Keratinocyte (primary cell): ENCODE measurements around the gene ASS1.

Experiments used
- CTCF ChIP-seq, 3 experiments: IDR thresholded peaks in 1 of 3; conservative IDR thresholded peaks in 1 of 3; optimal IDR thresholded peaks in 1 of 3; 2 replicates in 2 of 3; 3 replicates in 1 of 3; pipeline versions ENCODE3 to v1.5.1; 2011; ENCODE audit warnings: low read length in 3 of 3, mild to moderate bottlenecking in 3 of 3, moderate library complexity in 2 of 3, control low read depth in 1 of 3, inconsistent platforms in 1 of 3; ENCODE audit not compliant: insufficient read depth in 2 of 3; ENCODE audit errors: extremely low read depth in 1 of 3
- EZH2 ChIP-seq: IDR thresholded peaks from one replicate; pipeline ENCODE4 v1.6.1; 2012; ENCODE audit warnings: inconsistent platforms, mild to moderate bottlenecking, low read length, moderate library complexity

GRCh38 chr9:130458804-130459067 lies 14.0 kb downstream of the ASS1 start:
- TF ChIP-seq CTCF (optimal IDR thresholded peaks at IDR 0.05 in 1 of 3, IDR thresholded peaks at IDR 0.05 in 1 of 3, conservative IDR thresholded peaks at IDR 0.05 in 1 of 3; ENCODE audit: extremely low read depth in 1 of 3, insufficient read depth in 2 of 3, low read length in 3 of 3) (no peak), EZH2 (no peak)
